ENCODE data around the gene GOLT1B. TPM values are rescaled to one million over a fixed set of nuclear protein-coding genes. Genes with fewer than 3 reads are reported as not detected.

Gene GOLT1B
- total and polyA plus RNA-seq, 2 of the 13 experiments (the other 11 are each of a cell fraction or from before 2014, with no cell fraction given) = 23.6 to 38.4 TPM

GRCh38 chr12:21562859-21563258 is 61.3 kb downstream of the GOLT1B start (continued):
- TF ChIP-seq ZNF30 (CRISPR knock-in tag; IDR thresholded peaks at IDR 0.05) (no peak), THYN1 (CRISPR knock-in tag; IDR thresholded peaks at IDR 0.05; ENCODE audit: borderline replicate concordance, low read depth) (no peak), ZNF605 (CRISPR knock-in tag; IDR thresholded peaks at IDR 0.05) (no peak), MEIS2 (CRISPR knock-in tag; IDR thresholded peaks at IDR 0.05) (no peak), ZNF24 (IDR thresholded peaks at IDR 0.05) (0 out of 2 replicates have a peak, but pooled peaks have one; percentile 15), SOX5 (CRISPR knock-in tag; IDR thresholded peaks at IDR 0.05; ENCODE audit: borderline replicate concordance) (peak; percentile 95), ZNF263 (CRISPR knock-in tag; IDR thresholded peaks at IDR 0.05) (no peak), ONECUT2 (CRISPR knock-in tag; IDR thresholded peaks at IDR 0.05) (no peak), ZNF562 (CRISPR knock-in tag; IDR thresholded peaks at IDR 0.05; ENCODE audit: borderline replicate concordance) (no peak), HOXA5 (CRISPR knock-in tag; IDR thresholded peaks at IDR 0.05) (no peak), ZNF784 (CRISPR knock-in tag; IDR thresholded peaks at IDR 0.05; ENCODE audit: borderline replicate concordance) (no peak), SP1 (IDR thresholded peaks at IDR 0.05) (no peak), SP1 (CRISPR knock-in tag; IDR thresholded peaks at IDR 0.05) (no peak), ELF3 (CRISPR knock-in tag; IDR thresholded peaks at IDR 0.05) (peak; percentile 53; the same call in 1 of the 2 replicates), STAT6 (CRISPR knock-in tag; IDR thresholded peaks at IDR 0.05; ENCODE audit: borderline replicate concordance) (no peak), TCF7 (IDR thresholded peaks at IDR 0.05; ENCODE audit: low read depth) (peak; percentile 87), ZNF12 (CRISPR knock-in tag; IDR thresholded peaks at IDR 0.05) (peak; percentile 26; the same call in 1 of the 2 replicates), ZNF672 (CRISPR knock-in tag; IDR thresholded peaks at IDR 0.05) (no peak), ZNF143 (CRISPR knock-in tag; IDR thresholded peaks at IDR 0.05) (no peak), ZBTB38 (CRISPR knock-in tag; IDR thresholded peaks at IDR 0.05) (no peak)
- TF ChIP-seq, protein P1, sequence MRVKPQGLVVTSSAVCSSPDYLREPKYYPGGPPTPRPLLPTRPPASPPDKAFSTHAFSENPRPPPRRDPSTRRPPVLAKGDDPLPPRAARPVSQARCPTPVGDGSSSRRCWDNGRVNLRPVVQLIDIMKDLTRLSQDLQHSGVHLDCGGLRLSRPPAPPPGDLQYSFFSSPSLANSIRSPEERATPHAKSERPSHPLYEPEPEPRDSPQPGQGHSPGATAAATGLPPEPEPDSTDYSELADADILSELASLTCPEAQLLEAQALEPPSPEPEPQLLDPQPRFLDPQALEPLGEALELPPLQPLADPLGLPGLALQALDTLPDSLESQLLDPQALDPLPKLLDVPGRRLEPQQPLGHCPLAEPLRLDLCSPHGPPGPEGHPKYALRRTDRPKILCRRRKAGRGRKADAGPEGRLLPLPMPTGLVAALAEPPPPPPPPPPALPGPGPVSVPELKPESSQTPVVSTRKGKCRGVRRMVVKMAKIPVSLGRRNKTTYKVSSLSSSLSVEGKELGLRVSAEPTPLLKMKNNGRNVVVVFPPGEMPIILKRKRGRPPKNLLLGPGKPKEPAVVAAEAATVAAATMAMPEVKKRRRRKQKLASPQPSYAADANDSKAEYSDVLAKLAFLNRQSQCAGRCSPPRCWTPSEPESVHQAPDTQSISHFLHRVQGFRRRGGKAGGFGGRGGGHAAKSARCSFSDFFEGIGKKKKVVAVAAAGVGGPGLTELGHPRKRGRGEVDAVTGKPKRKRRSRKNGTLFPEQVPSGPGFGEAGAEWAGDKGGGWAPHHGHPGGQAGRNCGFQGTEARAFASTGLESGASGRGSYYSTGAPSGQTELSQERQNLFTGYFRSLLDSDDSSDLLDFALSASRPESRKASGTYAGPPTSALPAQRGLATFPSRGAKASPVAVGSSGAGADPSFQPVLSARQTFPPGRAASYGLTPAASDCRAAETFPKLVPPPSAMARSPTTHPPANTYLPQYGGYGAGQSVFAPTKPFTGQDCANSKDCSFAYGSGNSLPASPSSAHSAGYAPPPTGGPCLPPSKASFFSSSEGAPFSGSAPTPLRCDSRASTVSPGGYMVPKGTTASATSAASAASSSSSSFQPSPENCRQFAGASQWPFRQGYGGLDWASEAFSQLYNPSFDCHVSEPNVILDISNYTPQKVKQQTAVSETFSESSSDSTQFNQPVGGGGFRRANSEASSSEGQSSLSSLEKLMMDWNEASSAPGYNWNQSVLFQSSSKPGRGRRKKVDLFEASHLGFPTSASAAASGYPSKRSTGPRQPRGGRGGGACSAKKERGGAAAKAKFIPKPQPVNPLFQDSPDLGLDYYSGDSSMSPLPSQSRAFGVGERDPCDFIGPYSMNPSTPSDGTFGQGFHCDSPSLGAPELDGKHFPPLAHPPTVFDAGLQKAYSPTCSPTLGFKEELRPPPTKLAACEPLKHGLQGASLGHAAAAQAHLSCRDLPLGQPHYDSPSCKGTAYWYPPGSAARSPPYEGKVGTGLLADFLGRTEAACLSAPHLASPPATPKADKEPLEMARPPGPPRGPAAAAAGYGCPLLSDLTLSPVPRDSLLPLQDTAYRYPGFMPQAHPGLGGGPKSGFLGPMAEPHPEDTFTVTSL (CRISPR knock-in tag; IDR thresholded peaks at IDR 0.05; ENCODE audit: borderline replicate concordance) = peak; percentile 79; the same call in 1 of the 2 replicates
- TF ChIP-seq, protein P2, sequence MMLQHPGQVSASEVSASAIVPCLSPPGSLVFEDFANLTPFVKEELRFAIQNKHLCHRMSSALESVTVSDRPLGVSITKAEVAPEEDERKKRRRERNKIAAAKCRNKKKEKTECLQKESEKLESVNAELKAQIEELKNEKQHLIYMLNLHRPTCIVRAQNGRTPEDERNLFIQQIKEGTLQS (CRISPR knock-in tag; IDR thresholded peaks at IDR 0.05) = no peak
- TF ChIP-seq, protein P3, sequence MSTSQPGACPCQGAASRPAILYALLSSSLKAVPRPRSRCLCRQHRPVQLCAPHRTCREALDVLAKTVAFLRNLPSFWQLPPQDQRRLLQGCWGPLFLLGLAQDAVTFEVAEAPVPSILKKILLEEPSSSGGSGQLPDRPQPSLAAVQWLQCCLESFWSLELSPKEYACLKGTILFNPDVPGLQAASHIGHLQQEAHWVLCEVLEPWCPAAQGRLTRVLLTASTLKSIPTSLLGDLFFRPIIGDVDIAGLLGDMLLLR (CRISPR knock-in tag; IDR thresholded peaks at IDR 0.05) = no peak

Measured in HepG2 (cell line).